Activated CD8-positive, alpha-beta T cell treated with anti-CD3 and anti-CD28 coated beads for 36 hours (primary cell): ENCODE data around the gene HHIPL1. TPM values are rescaled to one million over a fixed set of nuclear protein-coding genes. Genes with fewer than 3 reads are reported as not detected.

Experiments
- ATAC-seq: fragments of 200-7000 bp; cut with Tn5 transposase; one replicate; pipeline ENCODE4 v1.10.0; 2021; ENCODE audit warnings: mild to moderate bottlenecking, moderate library complexity
- CTCF ChIA-PET: fragments of 350-600 bp; sonication (Branson Sonifier 250); formaldehyde crosslinking; loops from one replicate; lab custom pipeline; 2021; ENCODE audit warnings: antibody characterized with exemption; lab: Charles Lee
- POLR2A ChIA-PET: fragments of 350-600 bp; sonication (Branson Sonifier 250); formaldehyde crosslinking; loops from one replicate; lab custom pipeline; 2021; ENCODE audit warnings: antibody characterized with exemption; lab: Charles Lee
- DNase-seq: peaks from one replicate; pipeline ENCODE4 v3.0.0-alpha.2; 2020
- H3K27ac Mint-ChIP-seq: one replicate; pipeline ENCODE4 v1.8.0; 2021; ENCODE audit warnings: mild to moderate bottlenecking, mixed read lengths
- H3K27me3 Mint-ChIP-seq: one replicate; pipeline ENCODE4 v1.8.0; 2021; ENCODE audit warnings: mixed read lengths
- H3K36me3 Mint-ChIP-seq: one replicate; pipeline ENCODE4 v1.8.0; 2021; ENCODE audit warnings: low read depth, mixed read lengths
- H3K4me1 Mint-ChIP-seq: one replicate; pipeline ENCODE4 v1.8.0; 2021; ENCODE audit warnings: low read depth, mixed read lengths
- H3K4me3 Mint-ChIP-seq: one replicate; pipeline ENCODE4 v1.8.0; 2021; ENCODE audit warnings: mild to moderate bottlenecking, moderate library complexity, mixed read lengths
- H3K9me3 Mint-ChIP-seq: one replicate; pipeline ENCODE4 v1.8.0; 2021; ENCODE audit warnings: mixed read lengths
- CTCF ChIP-seq: fragments of 200-600 bp; IDR thresholded peaks from one replicate; pipeline ENCODE4 v1.8.0; 2022; ENCODE audit warnings: antibody characterized with exemption, mild to moderate bottlenecking
- intact Hi-C: fragments of 100-400 bp; cut with micrococcal nuclease; formaldehyde crosslinking; loops from one replicate; pipeline ENCODE4 v1.10.0; 2022
- total RNA-seq, 2 experiments: library from RNA; stranded (reverse); gene quantifications; one replicate each; pipeline ENCODE4 v1.2.3, GENCODE V29; 2021

HHIPL1 gene
- total RNA-seq, 2 experiments from 2014 or later = 0.05 to 0.07 TPM

GRCh38 chr14:99690636-99691035 lies 45.7 kb downstream of the HHIPL1 start:
- no peak for TF ChIP-seq CTCF
- Mint-ChIP-seq H3K9me3 (no peaks in the 10 kb centered on the region), H3K27me3 (peaks cover 35% of the 10 kb centered on the region), H3K27ac (no peak overlapping the region), H3K4me1 (peaks cover 10% of the 10 kb centered on the region), H3K36me3 (no peaks in the 10 kb centered on the region), H3K4me3 (no peak overlapping the region)
- no peak for ATAC-seq
- intact Hi-C loops = no loop called here
- CTCF ChIA-PET = interaction anchor here (1.1 kb wide), 1 partner anchor 9 kb away, joined by 4 read pairs; no protein-coding TSS in a partner anchor
- DNase-seq = no peak
- POLR2A ChIA-PET = no interaction called here

- no peak overlapping the region for H3K27ac Mint-ChIP-seq
- ATAC-seq (no peak), DNase-seq (no peak)
- no peak overlapping the region for H3K4me3 Mint-ChIP-seq
- CTCF ChIA-PET = interaction anchor here (1.1 kb wide), 1 partner anchor 9 kb away, joined by 4 read pairs; no protein-coding TSS in a partner anchor
- H3K36me3 Mint-ChIP-seq = no peaks in the 10 kb centered on the region
- POLR2A ChIA-PET = no interaction called here
- TF ChIP-seq CTCF = no peak
- intact Hi-C loops = no loop called here
- H3K9me3 Mint-ChIP-seq = no peaks in the 10 kb centered on the region
- H3K4me1 Mint-ChIP-seq = peaks cover 10% of the 10 kb centered on the region
- peaks cover 29% of the 10 kb centered on the region for H3K27me3 Mint-ChIP-seq
Measured at GRCh38 chr14:99691111-99691885, 46.4 kb downstream of the HHIPL1 start.

- Mint-ChIP-seq H3K36me3 (no peaks in the 10 kb centered on the region), H3K27me3 (peaks cover 22% of the 10 kb centered on the region), H3K27ac (no peak overlapping the region), H3K4me1 (peaks cover under 1% of the 10 kb centered on the region), H3K9me3 (no peaks in the 10 kb centered on the region), H3K4me3 (no peak overlapping the region)
- DNase-seq = no peak
- ChIA-PET POLR2A (interaction anchor here (0.6 kb wide), 1 partner anchor 12 kb away, joined by 3 read pairs; no protein-coding TSS in a partner anchor), CTCF (no interaction called here)
- no peak for ATAC-seq
- intact Hi-C loops = no loop called here
- no peak for TF ChIP-seq CTCF
Measured at GRCh38 chr14:99693918-99694317, 49.0 kb downstream of the HHIPL1 start.

- intact Hi-C loops = no loop called here
- peaks cover 7% of the 10 kb centered on the region for H3K27me3 Mint-ChIP-seq
- ChIA-PET POLR2A (no interaction called here), CTCF (interaction anchor here (1.5 to 2.0 kb wide), 2 partner anchors 9 to 10 kb away, joined by 4 to 7 read pairs; no protein-coding TSS in a partner anchor)
- peaks cover 2% of the 10 kb centered on the region for H3K9me3 Mint-ChIP-seq
- TF ChIP-seq CTCF = no peak
- H3K27ac Mint-ChIP-seq = no peak overlapping the region
- H3K4me3 Mint-ChIP-seq = no peak overlapping the region
- no peaks in the 10 kb centered on the region for H3K36me3 Mint-ChIP-seq
- DNase-seq (no peak), ATAC-seq (no peak)
- no peaks in the 10 kb centered on the region for H3K4me1 Mint-ChIP-seq
Measured at GRCh38 chr14:99696929-99697328, 52.0 kb downstream of the HHIPL1 start.

- DNase-seq = no peak
- TF ChIP-seq CTCF = no peak
- POLR2A ChIA-PET = interaction anchor here (1.0 kb wide), 2 partner anchors 9 to 42 kb away, joined by 3 read pairs; no protein-coding TSS in a partner anchor
- ATAC-seq = no peak
- H3K9me3 Mint-ChIP-seq = peaks cover 10% of the 10 kb centered on the region
- CTCF ChIA-PET = interaction anchor here (1.3 to 2.0 kb wide), 2 partner anchors 9 to 10 kb away, joined by 4 to 7 read pairs; no protein-coding TSS in a partner anchor
- H3K27me3 Mint-ChIP-seq = peaks cover 7% of the 10 kb centered on the region
- H3K4me1 Mint-ChIP-seq = no peaks in the 10 kb centered on the region
- H3K36me3 Mint-ChIP-seq = peaks cover 1% of the 10 kb centered on the region
- intact Hi-C loops = no loop called here
- H3K4me3 Mint-ChIP-seq = no peak overlapping the region
- H3K27ac Mint-ChIP-seq = no peak overlapping the region
Measured at GRCh38 chr14:99698236-99698635, 53.3 kb downstream of the HHIPL1 start.
